Naive B cell (primary cell): ENCODE data around the gene MTG2. TPM values are rescaled to one million over a fixed set of nuclear protein-coding genes. Genes with fewer than 3 reads are reported as not detected.
A peak's percentile ranks its signal among the peaks of the same experiment; 100 is the strongest.

ENCODE experiments used
- ATAC-seq, 2 donors: fragments of 150-1000 bp; cut with Tn5 transposase; 2 replicates each; pipeline ENCODE4 v1.10.0; 2021; ENCODE audit warnings: low read depth in 2 of 2, mild to moderate bottlenecking in 2 of 2, moderate library complexity in 2 of 2
- DNase-seq: peaks from one replicate; pipeline ENCODE4 v3.0.0; 2022
- H3K27ac Mint-ChIP-seq, 6 donors: one replicate each; pipeline ENCODE4 v1.8.0; 2020 to 2022; ENCODE audit warnings: mild to moderate bottlenecking in 6 of 6, mixed read lengths in 6 of 6, moderate library complexity in 5 of 6, inconsistent platforms in 2 of 6
- H3K27me3 Mint-ChIP-seq, 3 donors: one replicate each; pipeline ENCODE4 v1.8.0; 2021 to 2022; ENCODE audit warnings: mixed read lengths in 3 of 3, mild to moderate bottlenecking in 1 of 3
- H3K36me3 Mint-ChIP-seq, 2 donors: one replicate each; pipeline ENCODE4 v1.8.0; 2020 to 2022; ENCODE audit warnings: mixed read lengths in 2 of 2, inconsistent platforms in 1 of 2, mild to moderate bottlenecking in 1 of 2
- H3K4me1 Mint-ChIP-seq, 3 donors: one replicate each; pipeline ENCODE4 v1.8.0; 2020 to 2022; ENCODE audit warnings: mixed read lengths in 3 of 3, inconsistent platforms in 1 of 3, mild to moderate bottlenecking in 1 of 3, moderate library complexity in 1 of 3
- H3K4me3 Mint-ChIP-seq, 8 donors: one replicate each; pipeline ENCODE4 v1.8.0; 2020 to 2022; ENCODE audit warnings: mild to moderate bottlenecking in 8 of 8, mixed read lengths in 8 of 8, moderate library complexity in 8 of 8, inconsistent platforms in 2 of 8
- H3K9me3 Mint-ChIP-seq, 7 donors: one replicate each; pipeline ENCODE4 v1.8.0; 2020 to 2022; ENCODE audit warnings: mixed read lengths in 7 of 7, mild to moderate bottlenecking in 5 of 7, inconsistent platforms in 2 of 7, moderate library complexity in 1 of 7
- polyA plus RNA-seq, 6 donors: library from polyadenylated mRNA; unstranded; fragments of 300-500 nt; fragmentation: Illumina TruSeq; gene quantifications; one replicate each; pipeline ENCODE4 v1.2.3, GENCODE V29; 2021; ENCODE audit warnings: low read depth in 6 of 6

The MTG2 gene
- polyA plus RNA-seq, 6 donors from 2014 or later = 12.7 to 19.1 (median 16.3) TPM

DNA sequence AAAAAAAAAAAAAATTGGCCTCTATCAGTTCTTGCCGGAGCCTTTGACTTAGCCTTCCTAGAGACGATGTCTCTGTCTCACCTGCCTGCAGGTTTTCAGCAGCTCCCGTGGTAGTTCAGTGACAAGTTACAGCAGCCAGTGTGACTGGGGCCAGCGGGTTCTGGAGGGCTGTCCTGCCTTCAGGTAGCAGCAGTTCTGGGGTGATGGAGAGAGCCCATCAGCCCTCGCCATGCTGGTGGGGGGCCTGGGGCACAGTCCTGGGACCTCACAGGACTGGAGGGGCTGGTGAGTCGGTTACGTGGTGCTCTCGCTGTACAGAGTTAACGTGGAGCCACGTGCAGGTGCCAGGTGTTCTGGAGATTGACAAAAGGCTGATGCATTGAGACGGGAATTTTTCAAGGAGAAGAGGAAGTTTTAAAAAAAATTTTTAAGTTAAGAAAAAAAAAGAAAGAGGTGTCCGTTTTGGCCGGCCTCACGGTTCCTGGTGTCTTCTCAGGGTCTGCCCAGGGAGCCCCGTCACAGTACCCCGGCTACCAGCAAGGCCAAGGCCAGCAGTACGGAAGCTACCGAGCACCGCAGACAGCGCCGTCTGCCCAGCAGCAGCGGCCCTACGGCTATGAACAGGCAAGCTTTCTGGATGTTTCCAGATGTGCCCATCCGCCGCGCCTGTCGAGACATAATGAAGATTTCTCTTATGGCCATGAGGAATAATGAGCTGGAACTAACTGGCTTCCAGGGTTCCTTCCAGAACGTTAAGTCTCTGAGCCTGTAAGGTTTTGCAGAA, 8.6 kb upstream of the MTG2 start:
- no peak overlapping the region for H3K27ac Mint-ChIP-seq
- H3K9me3 Mint-ChIP-seq = no peaks in the 10 kb centered on the region
- H3K4me1 Mint-ChIP-seq = no peaks in the 10 kb centered on the region
- H3K4me3 Mint-ChIP-seq = no peak overlapping the region
- ATAC-seq = no peak
- H3K36me3 Mint-ChIP-seq = peaks cover 0 to 8% of the 10 kb centered on the region in 2 donors
- no peak for DNase-seq
- H3K27me3 Mint-ChIP-seq = no peaks in the 10 kb centered on the region

DNA sequence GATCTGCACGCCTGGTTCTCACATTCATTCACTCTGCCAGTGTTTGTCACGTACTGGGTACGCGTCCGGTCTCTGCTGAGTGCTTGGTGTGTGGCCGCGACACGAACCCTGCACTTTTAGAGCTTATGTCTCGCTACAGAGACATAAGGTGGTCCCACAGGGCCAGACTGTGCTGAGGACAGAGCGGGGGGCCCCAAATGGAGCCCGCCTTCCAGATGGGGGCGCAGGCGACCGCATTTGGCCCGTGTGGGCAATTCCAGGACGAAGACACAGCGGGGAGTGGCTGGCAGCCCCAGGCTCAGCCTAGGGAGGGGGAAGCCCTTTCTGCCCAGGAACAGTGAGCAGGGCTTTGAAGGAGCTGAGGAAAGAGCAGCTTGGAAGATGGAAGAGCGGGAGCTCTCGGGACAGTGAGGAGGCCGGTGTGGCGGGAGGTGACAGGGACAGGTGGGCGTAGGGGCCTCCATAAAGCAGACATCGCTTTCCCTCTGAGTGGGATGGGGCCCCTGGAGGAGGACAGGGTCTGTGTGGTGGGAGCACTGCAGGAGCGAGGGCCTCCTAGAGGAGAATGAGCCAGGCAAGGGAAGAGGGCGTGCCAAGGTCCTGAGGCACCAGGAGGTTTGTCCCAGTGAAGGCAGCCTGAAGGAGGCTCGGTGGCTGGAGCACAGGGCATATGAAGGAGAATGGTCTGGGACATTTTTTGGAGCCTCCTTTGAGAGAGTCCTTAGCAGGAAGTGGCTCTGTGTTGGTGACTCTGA, 7.8 kb upstream of the MTG2 start:
- DNase-seq (no peak), ATAC-seq (no peak)
- Mint-ChIP-seq H3K27ac (peak overlapping the region in 3 of 6 donors; percentile 76 to 92 (median 85)), H3K4me1 (no peaks in the 10 kb centered on the region), H3K9me3 (no peaks in the 10 kb centered on the region), H3K27me3 (no peaks in the 10 kb centered on the region), H3K4me3 (peak overlapping the region in 1 of 8 donors; percentile 47), H3K36me3 (peaks cover 0 to 8% of the 10 kb centered on the region in 2 donors)

DNA sequence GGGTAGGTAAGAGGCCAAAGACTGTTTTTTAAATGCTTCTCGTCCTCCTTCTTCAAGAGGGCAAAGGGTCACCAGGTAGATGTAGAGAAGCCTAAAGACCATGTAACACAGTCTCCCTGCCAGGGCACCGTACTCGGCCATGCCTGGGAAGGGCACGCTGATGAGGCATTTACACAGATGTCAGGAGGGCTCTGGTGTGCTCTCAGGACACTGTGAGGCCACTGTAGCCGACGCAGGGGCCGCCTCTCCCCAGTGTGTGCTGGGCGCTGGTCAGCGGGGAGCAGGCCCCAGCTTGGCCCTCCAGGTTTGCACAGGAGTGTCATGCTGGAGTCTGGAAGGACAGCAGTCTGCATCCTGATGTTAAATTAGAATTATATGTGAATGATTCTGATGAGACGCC, 7.1 kb upstream of the MTG2 start:
- Mint-ChIP-seq H3K36me3 (peaks cover 0 to 8% of the 10 kb centered on the region in 2 donors), H3K4me3 (no peak overlapping the region), H3K9me3 (no peaks in the 10 kb centered on the region), H3K27me3 (no peaks in the 10 kb centered on the region), H3K27ac (peak overlapping the region in 1 of 6 donors; percentile 70), H3K4me1 (no peaks in the 10 kb centered on the region)
- ATAC-seq = no peak
- no peak for DNase-seq

DNA sequence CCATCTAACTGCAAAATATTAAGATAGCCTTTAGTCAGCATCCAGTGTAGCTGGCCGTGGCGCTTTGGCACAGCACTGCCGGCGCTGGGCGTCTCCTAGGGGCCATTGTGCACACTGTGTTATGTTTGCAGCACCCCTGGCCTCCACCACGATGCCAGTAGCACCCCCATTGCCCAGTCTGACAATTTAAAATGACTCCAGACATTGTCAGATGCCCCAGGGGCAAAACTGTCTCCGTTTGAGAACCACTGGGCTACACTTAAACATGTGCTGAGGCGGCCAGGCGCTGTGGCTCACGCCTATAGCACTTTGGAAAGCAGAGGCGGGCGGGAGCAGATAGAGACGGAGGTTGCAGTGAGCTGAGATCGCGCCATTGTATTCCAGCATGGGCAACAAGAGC, 6.0 kb upstream of the MTG2 start:
- peaks cover 0 to 8% of the 10 kb centered on the region in 2 donors for H3K36me3 Mint-ChIP-seq
- H3K27ac Mint-ChIP-seq = no peak overlapping the region
- DNase-seq (no peak), ATAC-seq (no peak)
- no peaks in the 10 kb centered on the region for H3K9me3 Mint-ChIP-seq
- H3K4me1 Mint-ChIP-seq = peaks cover 0 to 2% (median 2%) of the 10 kb centered on the region in 3 donors
- H3K27me3 Mint-ChIP-seq = no peaks in the 10 kb centered on the region
- no peak overlapping the region for H3K4me3 Mint-ChIP-seq

DNA sequence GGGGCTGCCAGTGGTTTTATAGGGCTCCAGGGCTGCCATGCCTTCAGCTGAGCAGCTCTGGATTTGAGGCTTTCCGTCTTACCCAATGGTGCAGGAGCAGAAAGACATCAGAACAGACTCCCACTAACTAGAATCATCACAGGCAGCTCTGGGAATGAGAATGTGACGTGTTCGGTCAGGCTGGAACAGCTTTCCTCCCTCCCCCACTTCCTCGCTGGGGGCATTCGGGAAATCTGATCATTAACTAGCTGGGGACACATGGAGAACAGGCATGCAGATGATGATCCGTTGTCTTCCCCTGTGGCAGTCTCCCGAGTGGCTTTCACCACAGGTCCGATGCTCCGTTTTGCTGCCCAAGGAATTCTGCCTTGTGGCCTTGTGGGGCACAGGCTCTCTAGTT, 5.5 kb upstream of the MTG2 start:
- H3K4me1 Mint-ChIP-seq = peaks cover 0 to 7% (median 5%) of the 10 kb centered on the region in 3 donors
- no peaks in the 10 kb centered on the region for H3K9me3 Mint-ChIP-seq
- ATAC-seq = no peak
- no peaks in the 10 kb centered on the region for H3K27me3 Mint-ChIP-seq
- peak overlapping the region in 2 of 6 donors; percentile 37 to 65 for H3K27ac Mint-ChIP-seq
- no peak for DNase-seq
- peaks cover 0 to 8% of the 10 kb centered on the region in 2 donors for H3K36me3 Mint-ChIP-seq
- H3K4me3 Mint-ChIP-seq = no peak overlapping the region

DNA sequence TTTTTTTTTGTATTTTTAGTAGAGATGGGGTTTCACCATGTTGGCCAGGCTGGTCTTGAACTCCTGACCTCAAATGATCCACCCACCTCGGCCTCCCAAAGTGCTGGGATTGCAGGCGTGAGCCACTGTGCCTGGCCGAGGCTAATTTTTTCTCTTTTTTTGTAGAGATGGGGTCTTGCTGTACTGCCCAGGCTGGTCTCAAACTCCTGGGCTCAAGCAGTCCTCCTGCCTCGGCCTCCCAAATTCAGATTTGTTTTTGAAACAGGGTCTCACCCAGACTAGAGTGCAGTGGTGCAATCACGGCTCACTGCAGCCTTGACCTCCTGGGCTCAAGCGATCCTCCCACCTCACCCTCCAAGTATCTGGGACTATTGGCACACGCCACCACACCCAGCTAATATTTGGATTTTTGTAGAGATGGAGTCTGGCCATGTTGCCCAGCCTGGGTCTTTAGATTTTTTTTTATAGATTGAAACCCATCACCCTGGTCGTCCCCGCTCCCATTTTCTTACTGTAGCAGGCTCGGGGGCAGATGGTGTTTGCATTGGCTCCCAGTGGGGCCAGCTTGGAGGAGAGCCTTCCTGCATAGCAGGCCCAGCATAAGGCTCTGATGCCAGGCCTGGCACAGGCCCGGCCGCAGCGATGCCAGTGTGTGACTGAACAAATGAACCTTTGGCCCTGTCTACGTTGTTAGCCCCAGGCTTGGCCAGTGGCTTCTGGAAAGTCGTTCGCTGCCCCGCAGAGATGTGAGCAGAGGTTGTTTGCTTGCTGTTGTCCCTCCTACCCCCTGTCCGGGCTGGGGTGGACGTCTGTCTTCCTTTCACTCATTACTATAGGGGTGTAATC, 4.3 kb upstream of the MTG2 start:
- Mint-ChIP-seq H3K27ac (no peak overlapping the region), H3K36me3 (peaks cover 0 to 8% of the 10 kb centered on the region in 2 donors), H3K4me3 (no peak overlapping the region), H3K27me3 (no peaks in the 10 kb centered on the region), H3K4me1 (peaks cover 3 to 11% (median 8%) of the 10 kb centered on the region in 3 donors), H3K9me3 (no peaks in the 10 kb centered on the region)
- no peak for DNase-seq
- no peak for ATAC-seq

DNA sequence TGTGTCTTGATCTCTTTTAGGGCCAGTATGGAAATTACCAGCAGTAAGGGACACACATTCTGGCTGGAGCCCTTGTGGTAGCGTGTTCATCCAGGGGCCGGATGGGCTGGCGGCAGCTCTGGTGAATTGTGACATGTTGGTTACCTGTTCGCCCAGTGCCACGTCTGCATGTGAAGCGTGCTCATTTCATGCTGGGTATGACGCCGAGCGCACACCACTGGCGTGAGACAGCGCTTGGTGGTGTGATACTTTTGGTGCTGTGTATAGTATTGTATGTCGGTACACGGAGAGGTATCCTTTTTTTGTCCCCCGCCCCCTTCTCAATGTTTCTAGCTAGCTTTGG, 3.7 kb upstream of the MTG2 start:
- Mint-ChIP-seq H3K9me3 (no peaks in the 10 kb centered on the region), H3K27me3 (no peaks in the 10 kb centered on the region), H3K27ac (no peak overlapping the region), H3K4me3 (no peak overlapping the region), H3K4me1 (peaks cover 8 to 17% (median 10%) of the 10 kb centered on the region in 3 donors), H3K36me3 (peaks cover 0 to 8% of the 10 kb centered on the region in 2 donors)
- ATAC-seq = no peak
- no peak for DNase-seq

DNA sequence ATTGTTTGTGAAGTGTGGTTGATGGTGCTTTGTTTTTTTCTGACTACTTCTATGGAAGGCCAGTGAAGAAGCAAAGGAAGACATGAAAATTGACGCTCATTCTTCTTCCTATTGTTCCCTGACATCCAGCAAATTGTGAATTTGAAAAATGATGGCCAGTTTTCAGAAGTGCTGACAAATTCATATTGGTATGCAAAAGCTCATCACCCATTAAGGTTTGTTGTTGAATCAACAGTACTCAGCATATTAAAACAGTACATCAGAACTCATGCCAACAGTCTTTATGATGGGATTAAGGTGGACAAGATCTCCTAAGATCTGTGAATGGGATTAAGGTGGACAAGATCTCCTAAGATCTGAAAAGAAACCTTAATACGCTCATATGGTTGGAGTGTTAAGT, 1.0 kb upstream of the MTG2 start:
- Mint-ChIP-seq H3K4me1 (peaks cover 21 to 31% (median 25%) of the 10 kb centered on the region in 3 donors), H3K27me3 (no peaks in the 10 kb centered on the region), H3K4me3 (peak overlapping the region; percentile 91 to 97 (median 94)), H3K36me3 (no peaks in the 10 kb centered on the region), H3K27ac (peak overlapping the region in 5 of 6 donors; percentile 86 to 100 (median 97)), H3K9me3 (no peaks in the 10 kb centered on the region)
- ATAC-seq = no peak
- DNase-seq = no peak

DNA sequence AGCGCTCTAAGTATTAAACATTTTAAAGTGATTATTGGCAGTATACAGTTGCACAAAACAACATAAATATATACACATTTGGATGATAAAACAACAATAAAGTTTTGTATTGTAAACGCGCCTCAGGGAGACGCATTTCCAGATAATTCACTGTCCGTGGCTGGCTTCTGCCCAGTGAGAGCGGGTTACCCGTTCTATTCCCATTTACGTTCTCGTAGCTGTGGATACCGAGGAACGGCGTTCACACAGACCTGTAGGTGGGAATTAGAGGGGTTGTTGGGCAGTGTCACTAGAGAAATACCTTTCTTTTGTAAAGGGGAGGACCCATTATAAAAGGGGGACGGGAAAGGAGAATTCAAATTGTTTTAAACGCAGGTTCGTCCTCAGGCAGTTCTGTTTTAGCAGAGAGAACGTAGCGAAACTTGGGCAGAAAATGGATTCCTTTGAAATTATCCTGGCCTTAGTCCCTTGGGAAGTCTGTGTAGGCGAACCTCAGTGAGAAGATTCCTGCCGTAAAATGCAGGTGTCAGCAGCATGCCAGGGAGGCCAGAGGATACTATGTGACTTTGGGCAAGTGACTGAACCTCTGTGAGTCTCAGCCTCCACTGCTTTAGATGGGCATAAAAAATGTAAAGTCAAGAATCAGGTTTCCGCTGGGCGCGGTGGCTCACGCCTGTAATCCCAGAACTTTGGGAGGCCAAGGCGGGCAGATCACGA, 756 bp downstream of the MTG2 start:
- H3K4me3 Mint-ChIP-seq = peak overlapping the region; percentile 91 to 97 (median 94)
- H3K27me3 Mint-ChIP-seq = no peaks in the 10 kb centered on the region
- H3K27ac Mint-ChIP-seq = peak overlapping the region; percentile 60 to 100 (median 96)
- ATAC-seq = no peak
- no peak for DNase-seq
- H3K9me3 Mint-ChIP-seq = no peaks in the 10 kb centered on the region
- no peaks in the 10 kb centered on the region for H3K36me3 Mint-ChIP-seq
- peaks cover 28 to 39% (median 39%) of the 10 kb centered on the region in 3 donors for H3K4me1 Mint-ChIP-seq

DNA sequence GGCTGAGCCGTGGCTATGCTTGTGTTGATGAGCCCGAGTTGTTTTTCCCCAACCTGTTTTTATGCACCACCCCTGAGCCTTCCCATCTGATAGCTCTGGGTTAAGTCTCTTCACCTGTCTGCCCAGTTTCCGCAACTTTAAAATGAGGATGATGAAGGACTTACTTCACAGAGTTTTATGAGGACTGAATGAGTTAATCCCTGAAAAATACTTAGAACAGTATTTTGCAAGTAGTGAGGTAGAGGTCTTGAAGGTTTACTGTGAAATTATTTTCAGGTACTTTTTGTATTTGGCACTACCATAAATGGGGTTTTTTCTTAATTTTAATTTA, 3.2 kb downstream of the MTG2 start:
- Mint-ChIP-seq H3K27me3 (no peaks in the 10 kb centered on the region), H3K4me1 (peaks cover 28 to 48% (median 42%) of the 10 kb centered on the region in 3 donors), H3K4me3 (no peak overlapping the region), H3K9me3 (no peaks in the 10 kb centered on the region), H3K27ac (peak overlapping the region in 2 of 6 donors; percentile 24 to 86), H3K36me3 (no peaks in the 10 kb centered on the region)
- no peak for DNase-seq
- ATAC-seq = no peak

DNA sequence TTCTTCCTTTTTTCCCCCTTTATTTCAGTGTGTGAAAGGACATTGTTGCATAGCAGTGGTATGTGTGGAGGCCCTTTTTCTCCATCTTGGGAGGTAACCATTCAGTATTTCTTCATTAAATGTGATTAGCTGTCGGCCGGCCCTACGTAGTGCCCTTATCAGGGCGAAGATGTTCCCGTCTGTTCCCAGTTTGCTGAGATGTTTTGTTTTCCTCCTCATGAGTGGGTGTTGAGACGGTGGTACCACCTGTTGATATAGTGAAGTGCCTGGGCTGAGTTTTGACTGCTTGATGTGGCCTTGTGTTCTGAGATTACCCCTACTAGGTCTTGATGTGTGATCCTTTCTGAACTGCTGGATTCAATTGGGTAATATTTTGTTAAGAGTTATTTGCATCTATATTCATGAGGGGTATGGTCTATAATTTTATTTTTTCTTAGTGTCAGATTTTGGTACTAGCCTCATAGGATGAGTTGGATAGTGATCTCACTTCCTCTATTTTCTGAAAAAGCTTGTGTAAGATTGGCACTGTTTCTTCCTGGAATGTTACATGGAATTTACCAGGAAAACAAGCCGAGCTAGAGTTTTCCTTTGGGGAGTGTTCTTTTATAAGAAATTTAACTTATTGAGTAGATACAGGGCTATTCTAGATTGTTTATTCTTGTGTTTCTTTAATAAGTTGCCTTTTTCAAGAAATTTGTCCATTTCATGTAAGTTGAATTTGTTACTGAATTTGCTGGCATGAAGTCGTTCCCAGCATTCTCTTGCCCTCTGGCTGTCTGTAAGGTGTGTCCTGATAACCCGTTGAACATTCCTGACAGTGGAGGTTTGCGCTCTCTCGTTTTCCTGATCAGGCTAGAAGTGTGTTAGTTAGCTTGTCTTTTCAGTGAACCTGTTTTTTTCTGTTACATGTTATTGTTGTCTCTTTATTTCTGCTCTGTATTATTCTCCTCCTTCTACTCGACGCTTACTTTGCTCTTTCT, 4.3 kb downstream of the MTG2 start:
- DNase-seq (no peak), ATAC-seq (no peak)
- peaks cover 23 to 48% (median 36%) of the 10 kb centered on the region in 3 donors for H3K4me1 Mint-ChIP-seq
- H3K4me3 Mint-ChIP-seq = peak overlapping the region in 2 of 8 donors; percentile 7 to 70
- H3K9me3 Mint-ChIP-seq = no peaks in the 10 kb centered on the region
- no peaks in the 10 kb centered on the region for H3K36me3 Mint-ChIP-seq
- peak overlapping the region; percentile 6 to 78 (median 39) for H3K27ac Mint-ChIP-seq
- H3K27me3 Mint-ChIP-seq = no peaks in the 10 kb centered on the region
